SH-SY5Y (cell line): ENCODE results near the gene PRDM9.

Experiments used
- GATA2 ChIP-seq: IDR thresholded peaks from 2 replicates; pipeline ENCODE4 v1.6.1; 2011; ENCODE audit warnings: mild to moderate bottlenecking, low read depth, low read length
- GATA3 ChIP-seq: IDR thresholded peaks from 2 replicates; pipeline ENCODE4 v1.6.1; 2011; ENCODE audit warnings: low read depth, mild to moderate bottlenecking, low read length, moderate library complexity

The PRDM9 gene

GRCh38 chr5:23523031-23523430 lies 15.6 kb downstream of the PRDM9 start:
- TF ChIP-seq GATA2 (no peak), GATA3 (no peak)

- TF ChIP-seq GATA2 (no peak), GATA3 (no peak)
Measured at GRCh38 chr5:23523998-23524397, 16.6 kb downstream of the PRDM9 start.

- TF ChIP-seq GATA2: no peak
- TF ChIP-seq GATA3: no peak
Measured at GRCh38 chr5:23525751-23526150, 18.3 kb downstream of the PRDM9 start.

GRCh38 chr5:23528677-23529076 lies 21.3 kb downstream of the PRDM9 start:
- TF ChIP-seq GATA3 (no peak), GATA2 (no peak)

- TF ChIP-seq GATA2 (no peak), GATA3 (no peak)
Measured at GRCh38 chr5:23530571-23530970, 23.2 kb downstream of the PRDM9 start.

GRCh38 chr5:23571059-23571458 lies 63.6 kb downstream of the PRDM9 start:
- TF ChIP-seq GATA2 (no peak), GATA3 (no peak)
